Right renal cortex interstitium (tissue), 3 donors: ENCODE measurements around the gene MYO7B. TPM values are rescaled to one million over a fixed set of nuclear protein-coding genes. Genes with fewer than 3 reads are reported as not detected.

ENCODE experiments used
- DNase-seq, 3 donors: peaks; one replicate each; pipeline ENCODE4 v3.0.0-alpha.2; 2013; ENCODE audit warnings: low read depth in 3 of 3, low spot score in 2 of 3
- polyA plus RNA-seq, 3 donors: library from polyadenylated mRNA; unstranded; fragments of 120-200 nt; gene quantifications; one replicate each; pipeline ENCODE4 v1.2.1, GENCODE V29; 2013; ENCODE audit not compliant: insufficient read length in 3 of 3

Gene MYO7B
- polyA plus RNA-seq, 3 donors: 18.0 to 22.3 (median 19.9) TPM

GRCh38 chr2:127622561-127623387, 87.3 kb downstream of the MYO7B start:
- no peak for DNase-seq

GRCh38 chr2:127623388-127624319, 88.2 kb downstream of the MYO7B start:
- DNase-seq: no peak

- DNase-seq: no peak
These were observed 88.9 kb downstream of the MYO7B start for GRCh38 chr2:127624320-127624755.

- DNase-seq: no peak
These were observed 89.5 kb downstream of the MYO7B start for GRCh38 chr2:127624756-127625571.

- DNase-seq: no peak
These were observed 90.1 kb downstream of the MYO7B start for GRCh38 chr2:127625572-127625951.

GRCh38 chr2:127626175-127626574, 90.7 kb downstream of the MYO7B start:
- DNase-seq: no peak

GRCh38 chr2:127626917-127627739, 91.6 kb downstream of the MYO7B start:
- no peak for DNase-seq

- no peak for DNase-seq
These were observed 92.5 kb downstream of the MYO7B start for GRCh38 chr2:127627740-127628571.

GRCh38 chr2:127628767-127629614, 93.5 kb downstream of the MYO7B start:
- no peak for DNase-seq

GRCh38 chr2:127629637-127630036, 94.2 kb downstream of the MYO7B start:
- DNase-seq: no peak

GRCh38 chr2:127630096-127630863, 94.8 kb downstream of the MYO7B start:
- no peak for DNase-seq

GRCh38 chr2:127630864-127631540, 95.5 kb downstream of the MYO7B start:
- DNase-seq: no peak

- DNase-seq: no peak
These were observed 96.1 kb downstream of the MYO7B start for GRCh38 chr2:127631541-127631996.

GRCh38 chr2:127631997-127632581, 96.6 kb downstream of the MYO7B start:
- no peak for DNase-seq

- DNase-seq: no peak
These were observed 97.4 kb downstream of the MYO7B start for GRCh38 chr2:127632592-127633489.
